Measurements from ENCODE around the gene MNX1. TPM values are rescaled to one million over a fixed set of nuclear protein-coding genes. Genes with fewer than 3 reads are reported as not detected.

MNX1 gene
- total and polyA plus RNA-seq, 9 of the 15 experiments (the other 6 are each of a cell fraction or from before 2014, with no cell fraction given), result 0.15 to 8.0 (median 1.4) TPM

DNA sequence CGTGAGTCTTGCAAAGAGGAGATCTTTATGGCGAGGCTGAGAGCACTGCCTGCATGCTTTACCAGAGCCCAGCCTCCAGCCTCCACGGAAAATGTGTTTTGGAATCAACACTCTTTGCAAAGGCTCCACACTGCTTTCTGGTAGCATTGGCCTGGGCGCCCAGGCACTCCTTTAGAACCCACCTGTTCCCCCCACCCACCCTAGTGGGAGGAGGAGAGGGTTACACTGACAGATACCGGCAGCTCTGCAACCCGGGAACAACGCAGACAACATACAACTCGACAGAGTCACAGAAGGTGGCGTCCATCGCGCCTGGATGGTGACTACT, 5.5 kb upstream of the MNX1 start:
- Histone ChIP-seq H4K20me1 (replicated peaks; ENCODE audit: control insufficient read depth, insufficient read depth, low read length) (no peaks in the 10 kb centered on the region), H3K9ac (ENCODE audit: insufficient read depth in 1 of 2, low read depth in 2 of 2, low read length in 2 of 2) (no peak overlapping the region), H3K27me3 (ENCODE audit: control insufficient read depth in 2 of 2, insufficient read depth in 2 of 2, low read length in 2 of 2) (peaks cover 64 to 95% of the 10 kb centered on the region in 2 experiments), H3K4me3 (no peak overlapping the region), H3K4me1 (replicated peaks in 1 of 2; ENCODE audit: control insufficient read depth in 2 of 2, insufficient read depth in 2 of 2, low read length in 2 of 2) (peaks cover 4 to 32% of the 10 kb centered on the region in 2 experiments; a peak in 3 of 5 replicates), H3K9me3 (replicated peaks; ENCODE audit: control insufficient read depth, insufficient read depth, low read depth, low read length) (no peaks in the 10 kb centered on the region), H2AFZ (ENCODE audit: low read depth, low read length) (peak overlapping the region; percentile 9; the same call in 1 of the 2 replicates), H3K27ac (ENCODE audit: extremely low read depth, low read depth, low read length) (no peak overlapping the region), H3K4me2 (ENCODE audit: insufficient read depth, low read length) (no peak overlapping the region), H3K9me1 (ENCODE audit: control insufficient read depth, insufficient read depth, low read length) (no peaks in the 10 kb centered on the region), H3K79me2 (ENCODE audit: control insufficient read depth, insufficient read depth, low read length) (no peaks in the 10 kb centered on the region), H3K36me3 (ENCODE audit: control insufficient read depth, insufficient read depth, low read length) (no peaks in the 10 kb centered on the region)
- POLR2A ChIA-PET, result interaction anchor here (0.7 kb wide), 1 partner anchor 122 kb away, joined by 3 read pairs; no protein-coding TSS in a partner anchor
- TF ChIP-seq SETDB1 (IDR thresholded peaks at IDR 0.05; ENCODE audit: low read length) (no peak), ZNF584 (CRISPR knock-in tag; IDR thresholded peaks at IDR 0.05; ENCODE audit: low read depth) (no peak), TGIF2 (CRISPR knock-in tag; IDR thresholded peaks at IDR 0.05) (no peak)
- TF ChIP-seq, protein P1, sequence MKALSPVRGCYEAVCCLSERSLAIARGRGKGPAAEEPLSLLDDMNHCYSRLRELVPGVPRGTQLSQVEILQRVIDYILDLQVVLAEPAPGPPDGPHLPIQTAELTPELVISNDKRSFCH (CRISPR knock-in tag; IDR thresholded peaks at IDR 0.05), result no peak
- TF ChIP-seq, protein P1 (tag; IDR thresholded peaks at IDR 0.05), result no peak
- 3% methylated on average over 11 of the region's 11 CpGs for WGBS (ENCODE audit: insufficient coverage, low coverage, missing lambda C conversion rate)
- FAIRE-seq (no peak), DNase-seq (ENCODE audit: extremely low read depth in 1 of 4, low spot score in 3 of 4) (no peak), ATAC-seq (peak; percentile 5; the same call in 1 of the 3 replicates)
- BruUV-seq (replicated peaks), result no TSS peak
- CTCF ChIA-PET (ENCODE audit: low intra/inter-chr PET ratio), result no interaction called here
- in situ Hi-C loops (cut with MboI), result no loop called here
- intact Hi-C loops (cut with micrococcal nuclease), result no loop called here
